ENCODE data around the gene TKT.

- TF ChIP-seq CTCF (conservative IDR thresholded peaks at IDR 0.05) (no peak), ZFX (IDR thresholded peaks at IDR 0.05) (no peak)
Measured at GRCh38 chr3:53254509-53255422, 1.1 kb downstream of the TKT start.
